ENCODE data around the gene SACS. TPM values are rescaled to one million over a fixed set of nuclear protein-coding genes. Genes with fewer than 3 reads are reported as not detected.

SACS gene
- total and polyA plus RNA-seq, 2 of the 8 experiments (the other 6 are each of a cell fraction or from before 2014, with no cell fraction given) = 11.0 to 54.2 TPM

DNA sequence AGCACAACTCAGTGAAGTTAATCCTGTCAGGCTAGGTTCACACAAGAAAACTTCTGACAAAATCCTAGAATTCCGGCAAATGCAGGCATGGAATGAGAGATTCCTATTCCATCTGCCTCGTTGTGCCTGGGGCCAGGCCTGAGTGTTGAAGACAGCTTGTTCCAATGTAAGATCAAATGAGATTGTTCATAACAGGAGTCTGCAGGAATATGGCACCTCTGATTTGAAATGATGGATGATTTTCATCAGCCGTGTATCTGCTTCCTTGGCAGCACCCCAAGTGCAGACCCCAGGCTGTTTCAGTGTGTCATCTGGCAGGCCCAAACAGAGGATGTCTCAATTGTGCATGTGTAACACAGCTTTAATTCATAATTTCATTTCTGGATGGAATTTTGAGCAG is 35.3 kb upstream of the SACS start (continued):
- TF ChIP-seq ATF2 (IDR thresholded peaks at IDR 0.05; ENCODE audit: low read length) = no peak
- no peak for TF ChIP-seq CBX8 (IDR thresholded peaks at IDR 0.05; ENCODE audit: borderline replicate concordance, low read depth, low read length)
- no peak for TF ChIP-seq SUZ12 (IDR thresholded peaks at IDR 0.05; ENCODE audit: low read length)
- TF ChIP-seq JUN (IDR thresholded peaks at IDR 0.05; ENCODE audit: low read depth, low read length) = no peak
- TF ChIP-seq SIX5 (IDR thresholded peaks at IDR 0.05; ENCODE audit: low read depth, low read length) = no peak
- no peak for TF ChIP-seq FOSL1 (IDR thresholded peaks at IDR 0.05; ENCODE audit: insufficient read depth, low read depth, low read length)
- TF ChIP-seq MAFK (IDR thresholded peaks at IDR 0.05; ENCODE audit: low read depth, low read length) = no peak

Data from H1 (cell line).